Suppressor macrophage treated with lipopolysaccharide for 1 hour (primary cell): Measurements from ENCODE around the gene ARHGEF10L.
A peak's percentile ranks its signal among the peaks of the same experiment; 100 is the strongest.
"Not testable (repeated sequence)": the region's sequence is repeated elsewhere in the genome, so short reads cannot be mapped to it uniquely, and the experiment has no call there.

Source experiments
- DNase-seq, 3 donors: peaks; one replicate each; pipeline ENCODE4 v3.0.0-alpha.2; 2020 to 2022

The ARHGEF10L gene

GRCh38 chr1:17539477-17540254, at the start of gene ARHGEF10L:
TSS of gene ARHGEF10L (plus strand) at chr1:17539698. CDS start at chr1:17580596, 40,898 bp downstream.
- DNase-seq = peak; percentile 41 to 82 (median 54)

- DNase-seq = not testable (repeated sequence)
Observed at GRCh38 chr1:17489768-17490417, 49.6 kb upstream of the ARHGEF10L start.

- not testable (repeated sequence) for DNase-seq
Observed at GRCh38 chr1:17490667-17491066, 48.8 kb upstream of the ARHGEF10L start.

GRCh38 chr1:17494114-17494729, 45.3 kb upstream of the ARHGEF10L start:
- DNase-seq = peak; percentile 69 to 82 (median 78)

GRCh38 chr1:17496419-17496818, 43.1 kb upstream of the ARHGEF10L start:
- no peak for DNase-seq

- DNase-seq = no peak
Observed at GRCh38 chr1:17498214-17498613, 41.3 kb upstream of the ARHGEF10L start.

- DNase-seq = peak; percentile 89 to 95 (median 92)
Observed at GRCh38 chr1:17502326-17502778, 37.1 kb upstream of the ARHGEF10L start.

GRCh38 chr1:17503146-17503545, 36.4 kb upstream of the ARHGEF10L start:
- DNase-seq = no peak

GRCh38 chr1:17507200-17507599, 32.3 kb upstream of the ARHGEF10L start:
- not testable (repeated sequence) for DNase-seq

- DNase-seq = peak in 1 of 3 donors; percentile 31
Observed at GRCh38 chr1:17507915-17508314, 31.6 kb upstream of the ARHGEF10L start.

- DNase-seq = peak; percentile 62 to 66 (median 65)
Observed at GRCh38 chr1:17509363-17509762, 30.1 kb upstream of the ARHGEF10L start.

- no peak for DNase-seq
Observed at GRCh38 chr1:17510138-17510537, 29.4 kb upstream of the ARHGEF10L start.

- no peak for DNase-seq
Observed at GRCh38 chr1:17511188-17511587, 28.3 kb upstream of the ARHGEF10L start.

- DNase-seq = no peak
Observed at GRCh38 chr1:17513131-17513530, 26.4 kb upstream of the ARHGEF10L start.

GRCh38 chr1:17514776-17515175, 24.7 kb upstream of the ARHGEF10L start:
- DNase-seq = no peak

GRCh38 chr1:17515902-17516301, 23.6 kb upstream of the ARHGEF10L start:
- DNase-seq = peak in 1 of 3 donors; percentile 21

GRCh38 chr1:17516303-17517214, 22.9 kb upstream of the ARHGEF10L start:
- DNase-seq = peak in 1 of 3 donors; percentile 24

- no peak for DNase-seq
Observed at GRCh38 chr1:17520041-17520440, 19.5 kb upstream of the ARHGEF10L start.

GRCh38 chr1:17520473-17521319, 18.8 kb upstream of the ARHGEF10L start:
- DNase-seq = no peak

GRCh38 chr1:17521946-17522612, 17.4 kb upstream of the ARHGEF10L start:
- DNase-seq = no peak
